Measurements from ENCODE around the gene PRXL2B.

The PRXL2B gene

DNA sequence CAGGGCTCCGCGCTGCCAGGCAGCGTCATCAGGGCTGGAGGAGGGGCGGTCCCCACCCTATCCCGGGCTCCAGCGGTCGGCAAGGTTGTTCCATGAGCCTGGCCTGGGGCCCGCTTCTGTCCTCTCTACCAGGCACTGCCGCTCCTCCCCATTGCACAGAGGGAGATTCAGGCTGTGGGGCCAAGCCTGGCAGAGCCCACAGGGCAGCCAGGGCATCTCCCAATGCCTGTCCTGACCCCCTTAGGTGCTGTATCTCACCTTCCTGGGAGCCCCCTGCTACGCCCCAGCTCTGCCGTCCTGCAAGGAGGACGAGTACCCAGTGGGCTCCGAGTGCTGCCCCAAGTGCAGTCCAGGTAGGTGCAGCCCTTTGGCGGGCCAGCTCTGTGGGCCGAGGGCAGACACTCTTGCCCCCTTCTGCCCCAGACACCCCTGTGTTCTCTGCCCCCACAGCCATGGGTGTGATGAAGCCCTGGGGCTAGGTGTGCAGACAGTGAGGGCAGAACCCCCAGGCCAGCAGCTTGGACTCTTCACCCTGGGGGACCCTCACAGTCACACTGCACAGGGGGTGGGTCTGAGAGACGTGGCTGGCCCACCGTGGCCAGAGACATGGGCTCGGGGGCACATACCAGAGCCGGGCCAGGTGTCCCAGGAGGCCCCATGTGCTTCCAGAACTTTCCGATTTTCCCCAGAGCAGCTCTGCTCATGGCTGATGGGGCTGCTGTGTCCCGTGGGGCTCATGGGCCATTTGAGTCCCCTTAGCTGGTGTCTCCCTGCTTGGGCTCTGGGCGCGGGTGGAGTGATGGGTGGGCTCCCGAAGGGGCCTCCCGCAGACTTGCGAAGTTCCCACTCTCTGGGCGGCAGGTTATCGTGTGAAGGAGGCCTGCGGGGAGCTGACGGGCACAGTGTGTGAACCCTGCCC is 28.8 kb upstream of the PRXL2B start:
- H3K4me3 ChIP-seq (ENCODE audit: low read depth, low read length), result peak overlapping the region; percentile 92
- no peak for TF ChIP-seq CTCF (IDR thresholded peaks at IDR 0.05; ENCODE audit: borderline replicate concordance, insufficient read depth, low read depth, low read length)

GRCh38 chr1:2558420-2558819 is 28.2 kb upstream of the PRXL2B start:
- H3K4me3 ChIP-seq (ENCODE audit: low read depth, low read length), result no peak overlapping the region
- no peak for TF ChIP-seq CTCF (IDR thresholded peaks at IDR 0.05; ENCODE audit: borderline replicate concordance, insufficient read depth, low read depth, low read length)

- no peak for TF ChIP-seq CTCF (IDR thresholded peaks at IDR 0.05; ENCODE audit: borderline replicate concordance, insufficient read depth, low read depth, low read length)
- H3K4me3 ChIP-seq (ENCODE audit: low read depth, low read length), result no peak overlapping the region
Observed at GRCh38 chr1:2558861-2559260, 27.7 kb upstream of the PRXL2B start.

- H3K4me3 ChIP-seq (ENCODE audit: low read depth, low read length), result no peak overlapping the region
- no peak for TF ChIP-seq CTCF (IDR thresholded peaks at IDR 0.05; ENCODE audit: borderline replicate concordance, insufficient read depth, low read depth, low read length)
Observed at GRCh38 chr1:2559509-2560298, 26.9 kb upstream of the PRXL2B start.

- H3K4me3 ChIP-seq (ENCODE audit: low read depth, low read length), result no peak overlapping the region
Observed at GRCh38 chr1:2560299-2561073, 26.1 kb upstream of the PRXL2B start.

DNA sequence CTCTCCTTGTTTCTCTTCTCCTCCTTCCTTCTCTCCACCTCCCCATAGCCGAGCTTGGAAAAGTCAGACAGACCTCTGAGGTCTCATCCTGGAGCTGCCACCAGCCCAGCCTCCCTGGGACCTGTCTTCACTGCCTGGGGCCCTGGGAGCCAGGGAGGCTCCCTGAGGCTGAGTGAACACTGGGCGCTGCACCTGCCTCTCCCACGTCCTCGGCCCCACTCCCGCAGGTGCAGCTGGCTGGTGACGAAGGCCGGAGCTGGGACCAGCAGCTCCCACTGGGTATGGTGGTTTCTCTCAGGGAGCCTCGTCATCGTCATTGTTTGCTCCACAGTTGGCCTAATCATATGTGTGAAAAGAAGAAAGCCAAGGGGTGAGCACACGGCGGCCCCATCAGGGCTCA is 25.1 kb upstream of the PRXL2B start:
- H3K4me3 ChIP-seq (ENCODE audit: low read depth, low read length), result no peak overlapping the region
- no peak for TF ChIP-seq CTCF (IDR thresholded peaks at IDR 0.05; ENCODE audit: borderline replicate concordance, insufficient read depth, low read depth, low read length)

More at GRCh38 chr1:2560299-2561073, 26.1 kb upstream of the PRXL2B start:
- TF ChIP-seq CTCF (IDR thresholded peaks at IDR 0.05; ENCODE audit: borderline replicate concordance, insufficient read depth, low read depth, low read length), result no peak

Data from GM12875 (cell line).